ENCODE data around the gene COX17. TPM values are rescaled to one million over a fixed set of nuclear protein-coding genes. Genes with fewer than 3 reads are reported as not detected.
A peak's percentile ranks its signal among the peaks of the same experiment; 100 is the strongest.

Gene COX17
- total and polyA plus RNA-seq, 9 of the 15 experiments (the other 6 are each of a cell fraction or from before 2014, with no cell fraction given): 29.1 to 167 (median 60.6) TPM

DNA sequence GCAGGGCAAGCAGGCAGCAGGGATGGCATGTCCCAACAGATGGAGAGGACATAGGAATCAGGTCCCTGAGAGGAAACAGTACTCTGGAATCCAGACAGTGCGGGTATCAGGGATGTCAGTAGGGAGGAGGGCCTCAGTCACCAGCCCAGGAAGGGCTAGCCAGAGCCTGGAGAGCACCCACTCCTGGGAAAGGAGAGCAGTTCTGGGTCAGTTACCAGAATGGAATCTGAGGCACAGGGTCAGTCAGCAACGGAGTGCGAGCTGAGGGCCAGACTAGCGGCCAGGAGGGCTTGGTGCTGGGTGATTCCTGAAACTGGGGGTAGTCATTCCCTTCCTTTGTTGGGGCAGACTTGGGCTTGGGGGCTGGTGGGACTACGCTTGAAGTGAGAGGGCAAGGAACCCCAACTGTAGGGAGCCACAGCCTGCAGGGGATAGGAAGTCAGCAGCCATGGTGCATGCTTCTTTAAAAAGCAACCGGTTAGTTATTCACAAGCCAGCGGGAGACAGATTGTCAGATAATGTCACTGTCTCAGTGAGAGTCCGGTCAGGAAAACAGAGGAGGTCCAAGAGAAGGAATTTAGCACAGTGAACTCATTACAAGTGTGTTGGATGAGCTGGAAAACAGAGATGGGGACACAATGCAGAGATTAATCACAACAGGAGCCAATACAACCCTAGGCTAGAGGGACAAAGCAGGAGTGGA lies 51.6 kb downstream of the COX17 start:
- peak overlapping the region in 1 of 2 experiments; percentile 48; a peak in 1 of 4 replicates for H3K9ac ChIP-seq (ENCODE audit: insufficient read depth in 1 of 2, low read depth in 2 of 2, low read length in 2 of 2)
- no peak overlapping the region; the same call in 1 of the 2 replicates for H2AFZ ChIP-seq (ENCODE audit: low read depth, low read length)
- H3K27me3 ChIP-seq (ENCODE audit: control insufficient read depth in 2 of 2, insufficient read depth in 2 of 2, low read length in 2 of 2): no peaks in the 10 kb centered on the region
- no peaks in the 10 kb centered on the region for H3K9me1 ChIP-seq (ENCODE audit: control insufficient read depth, insufficient read depth, low read length)
- H3K9me3 ChIP-seq (replicated peaks; ENCODE audit: control insufficient read depth, insufficient read depth, low read depth, low read length): no peaks in the 10 kb centered on the region
- no peaks in the 10 kb centered on the region for H3K79me2 ChIP-seq (ENCODE audit: control insufficient read depth, insufficient read depth, low read length)
- POLR2A ChIA-PET: interaction anchor here (0.6 kb wide), 1 partner anchor 10 kb away, joined by 3 read pairs; no protein-coding TSS in a partner anchor
- H3K4me3 ChIP-seq: no peak overlapping the region
- CTCF ChIA-PET (ENCODE audit: low intra/inter-chr PET ratio): no interaction called here
- no peak for TF ChIP-seq FOXK2 (conservative IDR thresholded peaks at IDR 0.05 in 1 of 2, IDR thresholded peaks at IDR 0.05 in 1 of 2; ENCODE audit: low read depth in 2 of 2)
- TF ChIP-seq POLR2AphosphoS2 (IDR thresholded peaks at IDR 0.05; ENCODE audit: low read length): no peak
- no peaks in the 10 kb centered on the region for H3K36me3 ChIP-seq (ENCODE audit: control insufficient read depth, insufficient read depth, low read length)
- WGBS (ENCODE audit: insufficient coverage, low coverage, missing lambda C conversion rate): 19% methylated on average over 8 of the region's 8 CpGs
- H3K4me2 ChIP-seq (ENCODE audit: insufficient read depth, low read length): no peak overlapping the region
- intact Hi-C loops (cut with micrococcal nuclease) (no loop called here), in situ Hi-C loops (cut with MboI) (no loop called here)
- FAIRE-seq: no peak
- peak in 1 of 4 experiments; percentile 11 for DNase-seq (ENCODE audit: extremely low read depth in 1 of 4, low spot score in 3 of 4)
- peak; percentile 58 for ATAC-seq
- no peak overlapping the region for H3K27ac ChIP-seq (ENCODE audit: extremely low read depth, low read depth, low read length)
- H3K4me1 ChIP-seq (replicated peaks in 1 of 2; ENCODE audit: control insufficient read depth in 2 of 2, insufficient read depth in 2 of 2, low read length in 2 of 2): peaks cover 0 to 4% of the 10 kb centered on the region in 2 experiments; a peak in 3 of 5 replicates
- no TSS peak for BruUV-seq (replicated peaks)
- H4K20me1 ChIP-seq (replicated peaks; ENCODE audit: control insufficient read depth, insufficient read depth, low read length): no peaks in the 10 kb centered on the region

DNA sequence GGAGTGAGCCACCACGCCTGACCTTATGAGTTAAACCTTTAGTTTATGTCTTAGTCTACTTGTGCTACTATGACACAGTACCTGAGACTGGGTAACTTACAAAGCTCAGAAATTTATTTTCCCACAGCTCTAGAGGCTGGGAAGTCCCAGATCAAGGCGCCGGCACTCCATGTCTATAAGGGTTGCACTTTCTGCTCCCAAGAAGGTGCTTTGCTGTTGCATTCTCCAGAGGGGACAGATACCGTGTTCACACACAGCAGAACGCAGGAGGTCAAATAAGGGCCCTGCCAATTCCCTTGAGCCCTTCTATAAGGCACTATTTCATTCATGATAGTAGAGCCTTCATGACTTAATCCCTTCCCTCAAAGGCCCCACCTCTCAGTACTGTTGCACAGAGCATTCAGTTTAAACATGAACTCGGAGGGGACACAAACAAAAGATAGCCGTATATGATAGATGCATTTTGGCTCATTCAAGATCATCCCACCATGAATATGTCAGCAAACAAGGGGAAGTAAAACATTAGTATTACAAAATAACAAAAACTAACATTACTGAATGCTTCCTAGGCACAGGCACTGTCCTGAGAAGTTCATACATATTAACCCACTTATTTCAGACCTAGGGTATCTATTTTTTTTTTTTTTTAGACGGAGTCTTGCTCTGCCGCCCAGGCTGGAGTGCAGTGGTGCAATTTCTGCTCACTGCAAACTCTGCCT lies 53.0 kb downstream of the COX17 start:
- no peaks in the 10 kb centered on the region for H3K36me3 ChIP-seq (ENCODE audit: control insufficient read depth, insufficient read depth, low read length)
- no peaks in the 10 kb centered on the region for H3K9me3 ChIP-seq (replicated peaks; ENCODE audit: control insufficient read depth, insufficient read depth, low read depth, low read length)
- FAIRE-seq (no peak), DNase-seq (ENCODE audit: extremely low read depth in 1 of 4, low spot score in 3 of 4) (no peak), ATAC-seq (no peak)
- no peak overlapping the region for H3K4me2 ChIP-seq (ENCODE audit: insufficient read depth, low read length)
- no peaks in the 10 kb centered on the region for H3K79me2 ChIP-seq (ENCODE audit: control insufficient read depth, insufficient read depth, low read length)
- H3K27me3 ChIP-seq (ENCODE audit: control insufficient read depth in 2 of 2, insufficient read depth in 2 of 2, low read length in 2 of 2): no peaks in the 10 kb centered on the region
- in situ Hi-C loops (cut with MboI) (no loop called here), intact Hi-C loops (cut with micrococcal nuclease) (no loop called here)
- no peaks in the 10 kb centered on the region for H4K20me1 ChIP-seq (replicated peaks; ENCODE audit: control insufficient read depth, insufficient read depth, low read length)
- no peak overlapping the region for H3K4me3 ChIP-seq
- H3K9ac ChIP-seq (ENCODE audit: insufficient read depth in 1 of 2, low read depth in 2 of 2, low read length in 2 of 2): no peak overlapping the region
- no TSS peak for BruUV-seq (replicated peaks)
- WGBS (ENCODE audit: insufficient coverage, low coverage, missing lambda C conversion rate): 60% methylated on average over 9 of the region's 9 CpGs
- no peak overlapping the region for H3K27ac ChIP-seq (ENCODE audit: extremely low read depth, low read depth, low read length)
- ChIA-PET POLR2A (no interaction called here), CTCF (ENCODE audit: low intra/inter-chr PET ratio) (no interaction called here)
- TF ChIP-seq SUPT5H (IDR thresholded peaks at IDR 0.05): no peak
- no peak for TF ChIP-seq PPARD (CRISPR knock-in tag; IDR thresholded peaks at IDR 0.05)
- TF ChIP-seq SMAD3 (CRISPR knock-in tag; conservative IDR thresholded peaks at IDR 0.05): no peak
- TF ChIP-seq ZNF699 (CRISPR knock-in tag; IDR thresholded peaks at IDR 0.05; ENCODE audit: insufficient replicate concordance): no peak
- TF ChIP-seq HDAC6 (IDR thresholded peaks at IDR 0.05; ENCODE audit: low read depth, low read length): no peak
- TF ChIP-seq ZNF79 (CRISPR knock-in tag; IDR thresholded peaks at IDR 0.05; ENCODE audit: low read depth): no peak
- no peak for TF ChIP-seq RHOXF2B (CRISPR knock-in tag; conservative IDR thresholded peaks at IDR 0.05)
- TF ChIP-seq HNRNPLL (IDR thresholded peaks at IDR 0.05; ENCODE audit: low read depth, low read length, poor library complexity, severe bottlenecking): no peak
- no peak for TF ChIP-seq ZNF354B (CRISPR knock-in tag; IDR thresholded peaks at IDR 0.05)
- TF ChIP-seq ZFP30 (CRISPR knock-in tag; IDR thresholded peaks at IDR 0.05; ENCODE audit: borderline replicate concordance): no peak
- TF ChIP-seq ZNF41 (CRISPR knock-in tag; conservative IDR thresholded peaks at IDR 0.05): no peak
- no peak for TF ChIP-seq ILK (tag; IDR thresholded peaks at IDR 0.05; ENCODE audit: borderline replicate concordance, low read depth)
- no peaks in the 10 kb centered on the region for H3K9me1 ChIP-seq (ENCODE audit: control insufficient read depth, insufficient read depth, low read length)
- no peak overlapping the region for H2AFZ ChIP-seq (ENCODE audit: low read depth, low read length)
- peaks cover 0 to 5% of the 10 kb centered on the region in 2 experiments; a peak in 4 of 5 replicates for H3K4me1 ChIP-seq (replicated peaks in 1 of 2; ENCODE audit: control insufficient read depth in 2 of 2, insufficient read depth in 2 of 2, low read length in 2 of 2)
